HEK293 (cell line): ENCODE data around the gene PXYLP1.

Experiments used
- CTCF ChIP-seq: fragments of 450-650 bp; formaldehyde crosslinking; IDR thresholded peaks from 2 replicates; pipeline ENCODE4 v1.5.1; 2016; ENCODE audit warnings: missing biosample characterization, missing genetic modification characterization
- PRDM2 ChIP-seq: fragments of 450-650 bp; formaldehyde crosslinking; IDR thresholded peaks from 2 replicates; pipeline ENCODE4 v1.5.1; 2016; ENCODE audit warnings: missing biosample characterization, missing genetic modification characterization, borderline replicate concordance
- REST ChIP-seq: fragments of 450-650 bp; formaldehyde crosslinking; IDR thresholded peaks from 2 replicates; pipeline ENCODE4 v1.5.1; 2016; ENCODE audit warnings: missing biosample characterization, missing genetic modification characterization
- SALL2 ChIP-seq: fragments of 450-650 bp; formaldehyde crosslinking; IDR thresholded peaks from 2 replicates; pipeline ENCODE4 v1.5.0; 2017; ENCODE audit warnings: missing biosample characterization, mild to moderate bottlenecking, missing genetic modification characterization, borderline replicate concordance
- YY1 ChIP-seq: fragments of 450-650 bp; formaldehyde crosslinking; IDR thresholded peaks from 2 replicates; pipeline ENCODE4 v1.5.1; 2018; ENCODE audit warnings: missing biosample characterization, missing genetic modification characterization
- ZNF670 ChIP-seq: fragments of 450-650 bp; formaldehyde crosslinking; IDR thresholded peaks from 2 replicates; pipeline ENCODE4 v1.5.1; 2016; ENCODE audit warnings: missing biosample characterization, missing genetic modification characterization, low read depth

DNA sequence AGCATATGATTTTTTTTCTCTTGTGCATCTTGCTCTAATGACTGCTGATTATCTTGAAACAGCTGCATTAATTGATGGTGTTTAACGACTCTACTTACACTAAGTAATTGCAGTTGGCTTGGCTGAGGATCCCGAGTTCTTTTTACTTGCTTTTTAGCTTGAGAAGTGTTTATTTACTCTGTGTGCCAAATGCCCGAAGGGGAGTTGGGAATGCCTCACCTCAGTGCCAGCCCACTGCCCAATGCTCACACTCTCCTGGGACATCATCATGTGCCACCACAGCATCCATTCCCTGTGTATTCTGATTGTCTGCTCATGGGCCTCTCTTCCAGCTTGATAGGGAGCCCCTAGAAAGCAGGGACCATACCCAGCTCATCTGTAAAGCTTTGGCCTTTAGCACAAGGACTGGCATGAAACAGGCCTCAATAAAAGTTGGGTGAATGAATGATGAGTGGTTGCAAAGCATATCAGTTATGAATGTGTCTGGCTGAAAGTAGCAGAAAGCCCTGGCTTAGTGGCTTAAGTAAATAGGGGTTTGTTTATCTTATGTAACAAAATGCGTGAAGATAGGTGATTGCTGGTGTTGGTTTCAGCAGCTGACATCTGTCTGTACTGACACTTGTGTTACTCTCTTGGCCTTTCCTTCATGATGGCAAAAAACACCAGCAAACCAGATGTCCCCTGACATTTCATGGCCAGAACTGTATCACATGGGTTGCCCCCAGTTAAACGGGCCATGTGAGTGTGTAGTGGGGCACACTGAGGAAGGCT, 8.1 kb downstream of the PXYLP1 start:
- TF ChIP-seq CTCF (no peak), REST (tag by site-specific recombination) (no peak), YY1 (no peak), PRDM2 (no peak), ZNF670 (tag by site-specific recombination) (no peak), SALL2 (no peak)
